Measurements from ENCODE around the gene GOSR2. TPM values are rescaled to one million over a fixed set of nuclear protein-coding genes. Genes with fewer than 3 reads are reported as not detected.
A peak's percentile ranks its signal among the peaks of the same experiment; 100 is the strongest.

Gene GOSR2
- total and polyA plus RNA-seq, 2 experiments from 2014 or later: 47.7 to 62.8 TPM

- no peaks in the 10 kb centered on the region for H3K9me2 ChIP-seq (replicated peaks; ENCODE audit: insufficient read depth)
- peak overlapping the region; percentile 49 for H3K4me3 ChIP-seq
- no peak for DNase-seq (ENCODE audit: low spot score)
- TF ChIP-seq EZH2phosphoT487 (IDR thresholded peaks at IDR 0.05; ENCODE audit: low read depth, severe bottlenecking, unreplicated experiment) (no peak), CTCF (IDR thresholded peaks at IDR 0.05; ENCODE audit: poor library complexity) (no peak), EZH2 (IDR thresholded peaks at IDR 0.05; ENCODE audit: borderline replicate concordance) (no peak)
- WGBS (ENCODE audit: low lambda C conversion rate, missing lambda C conversion rate): 8% methylated on average over 36 of the region's 36 CpGs
- H3K27ac ChIP-seq: no peak overlapping the region
- no peaks in the 10 kb centered on the region for H4K20me1 ChIP-seq (ENCODE audit: insufficient read depth, poor library complexity, severe bottlenecking)
- H3K36me3 ChIP-seq (replicated peaks; ENCODE audit: insufficient read depth, low read depth): no peaks in the 10 kb centered on the region
- peaks cover 80% of the 10 kb centered on the region for H3K27me3 ChIP-seq
- no peaks in the 10 kb centered on the region for H3K79me2 ChIP-seq
- no peak overlapping the region for H2AFZ ChIP-seq
- peak overlapping the region; percentile 99 for H3K4me2 ChIP-seq
- no peaks in the 10 kb centered on the region for H3K9me3 ChIP-seq (ENCODE audit: low read depth)
- peaks cover 9% of the 10 kb centered on the region for H3K4me1 ChIP-seq (ENCODE audit: insufficient read depth)
These were observed 55.0 kb downstream of the GOSR2 start for GRCh38 chr17:46977750-46978488.

GRCh38 chr17:46978489-46979146, 55.7 kb downstream of the GOSR2 start:
- peak overlapping the region; percentile 99 for H3K4me2 ChIP-seq
- under 1% methylated on average over 79 of the region's 83 CpGs for WGBS (ENCODE audit: low lambda C conversion rate, missing lambda C conversion rate)
- H2AFZ ChIP-seq: peak overlapping the region; percentile 52
- H3K4me3 ChIP-seq: peak overlapping the region; percentile 49
- H3K27me3 ChIP-seq: peaks cover 78% of the 10 kb centered on the region
- H4K20me1 ChIP-seq (ENCODE audit: insufficient read depth, poor library complexity, severe bottlenecking): no peaks in the 10 kb centered on the region
- DNase-seq (ENCODE audit: low spot score): no peak
- peaks cover 9% of the 10 kb centered on the region for H3K4me1 ChIP-seq (ENCODE audit: insufficient read depth)
- TF ChIP-seq EZH2phosphoT487 (IDR thresholded peaks at IDR 0.05; ENCODE audit: low read depth, severe bottlenecking, unreplicated experiment): no peak
- TF ChIP-seq EZH2 (IDR thresholded peaks at IDR 0.05; ENCODE audit: borderline replicate concordance): peak; percentile 53
- H3K27ac ChIP-seq: no peak overlapping the region
- no peaks in the 10 kb centered on the region for H3K9me2 ChIP-seq (replicated peaks; ENCODE audit: insufficient read depth)
- no peaks in the 10 kb centered on the region for H3K36me3 ChIP-seq (replicated peaks; ENCODE audit: insufficient read depth, low read depth)
- H3K79me2 ChIP-seq: no peaks in the 10 kb centered on the region
- H3K9me3 ChIP-seq (ENCODE audit: low read depth): no peaks in the 10 kb centered on the region

GRCh38 chr17:46979147-46979863, 56.3 kb downstream of the GOSR2 start, which contains the start of gene RPRML:
Gene RPRML, minus strand, starts transcription at chr17:46979253. Its CDS starts 246 bp downstream, at chr17:46979007.
- H3K4me2 ChIP-seq: peak within 1 kb of the TSS; percentile 99
- TF ChIP-seq EZH2phosphoT487 (IDR thresholded peaks at IDR 0.05; ENCODE audit: low read depth, severe bottlenecking, unreplicated experiment): no peak
- no peak for TF ChIP-seq EZH2 (IDR thresholded peaks at IDR 0.05; ENCODE audit: borderline replicate concordance)
- no peak for TF ChIP-seq CTCF (IDR thresholded peaks at IDR 0.05; ENCODE audit: poor library complexity)
- peaks cover 73% of the 10 kb centered on the region for H3K27me3 ChIP-seq
- H3K79me2 ChIP-seq: no peaks in the 10 kb centered on the region
- peaks cover 9% of the 10 kb centered on the region for H3K4me1 ChIP-seq (ENCODE audit: insufficient read depth)
- no peak within 1 kb of the TSS for H3K27ac ChIP-seq
- 4% methylated on average over 47 of the region's 57 CpGs for WGBS (ENCODE audit: low lambda C conversion rate, missing lambda C conversion rate)
- peak within 1 kb of the TSS; percentile 49 for H3K4me3 ChIP-seq
- no peaks in the 10 kb centered on the region for H4K20me1 ChIP-seq (ENCODE audit: insufficient read depth, poor library complexity, severe bottlenecking)
- DNase-seq (ENCODE audit: low spot score): peak; percentile 56
- H3K9me2 ChIP-seq (replicated peaks; ENCODE audit: insufficient read depth): no peaks in the 10 kb centered on the region
- H3K9me3 ChIP-seq (ENCODE audit: low read depth): no peaks in the 10 kb centered on the region
- H2AFZ ChIP-seq: peak within 1 kb of the TSS; percentile 52
- no peaks in the 10 kb centered on the region for H3K36me3 ChIP-seq (replicated peaks; ENCODE audit: insufficient read depth, low read depth)

Data from hepatocyte (in vitro differentiated cells).